ENCODE measurements around the gene ENPP3.

DNA sequence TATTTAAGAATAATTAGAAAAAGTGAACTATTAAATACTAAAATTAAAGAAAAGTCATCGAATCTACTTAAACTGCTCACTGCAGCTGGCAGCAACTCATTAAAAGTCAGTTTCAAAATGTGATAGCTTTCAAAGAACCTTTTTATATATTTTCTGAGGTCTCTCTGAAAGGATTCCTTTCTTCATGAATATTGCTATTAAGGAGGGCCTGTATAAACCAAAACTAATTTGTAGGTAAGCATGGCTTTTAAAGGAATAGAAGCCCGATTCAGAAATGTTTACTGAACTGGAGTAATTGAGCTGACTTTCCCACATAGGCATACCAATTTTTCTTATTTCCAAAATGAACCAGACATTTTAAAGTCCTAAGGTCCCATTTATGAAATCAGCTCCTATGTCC lies 129.5 kb downstream of the ENPP3 start:
- TF ChIP-seq, protein P1, sequence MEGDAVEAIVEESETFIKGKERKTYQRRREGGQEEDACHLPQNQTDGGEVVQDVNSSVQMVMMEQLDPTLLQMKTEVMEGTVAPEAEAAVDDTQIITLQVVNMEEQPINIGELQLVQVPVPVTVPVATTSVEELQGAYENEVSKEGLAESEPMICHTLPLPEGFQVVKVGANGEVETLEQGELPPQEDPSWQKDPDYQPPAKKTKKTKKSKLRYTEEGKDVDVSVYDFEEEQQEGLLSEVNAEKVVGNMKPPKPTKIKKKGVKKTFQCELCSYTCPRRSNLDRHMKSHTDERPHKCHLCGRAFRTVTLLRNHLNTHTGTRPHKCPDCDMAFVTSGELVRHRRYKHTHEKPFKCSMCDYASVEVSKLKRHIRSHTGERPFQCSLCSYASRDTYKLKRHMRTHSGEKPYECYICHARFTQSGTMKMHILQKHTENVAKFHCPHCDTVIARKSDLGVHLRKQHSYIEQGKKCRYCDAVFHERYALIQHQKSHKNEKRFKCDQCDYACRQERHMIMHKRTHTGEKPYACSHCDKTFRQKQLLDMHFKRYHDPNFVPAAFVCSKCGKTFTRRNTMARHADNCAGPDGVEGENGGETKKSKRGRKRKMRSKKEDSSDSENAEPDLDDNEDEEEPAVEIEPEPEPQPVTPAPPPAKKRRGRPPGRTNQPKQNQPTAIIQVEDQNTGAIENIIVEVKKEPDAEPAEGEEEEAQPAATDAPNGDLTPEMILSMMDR (IDR thresholded peaks at IDR 0.05; ENCODE audit: insufficient read depth, low read length, poor library complexity, severe bottlenecking), result no peak
- no peak for TF ChIP-seq EZH2phosphoT487 (conservative IDR thresholded peaks at IDR 0.05; ENCODE audit: low read length)
